ENCODE measurements around the gene ZC3H10.

DNA sequence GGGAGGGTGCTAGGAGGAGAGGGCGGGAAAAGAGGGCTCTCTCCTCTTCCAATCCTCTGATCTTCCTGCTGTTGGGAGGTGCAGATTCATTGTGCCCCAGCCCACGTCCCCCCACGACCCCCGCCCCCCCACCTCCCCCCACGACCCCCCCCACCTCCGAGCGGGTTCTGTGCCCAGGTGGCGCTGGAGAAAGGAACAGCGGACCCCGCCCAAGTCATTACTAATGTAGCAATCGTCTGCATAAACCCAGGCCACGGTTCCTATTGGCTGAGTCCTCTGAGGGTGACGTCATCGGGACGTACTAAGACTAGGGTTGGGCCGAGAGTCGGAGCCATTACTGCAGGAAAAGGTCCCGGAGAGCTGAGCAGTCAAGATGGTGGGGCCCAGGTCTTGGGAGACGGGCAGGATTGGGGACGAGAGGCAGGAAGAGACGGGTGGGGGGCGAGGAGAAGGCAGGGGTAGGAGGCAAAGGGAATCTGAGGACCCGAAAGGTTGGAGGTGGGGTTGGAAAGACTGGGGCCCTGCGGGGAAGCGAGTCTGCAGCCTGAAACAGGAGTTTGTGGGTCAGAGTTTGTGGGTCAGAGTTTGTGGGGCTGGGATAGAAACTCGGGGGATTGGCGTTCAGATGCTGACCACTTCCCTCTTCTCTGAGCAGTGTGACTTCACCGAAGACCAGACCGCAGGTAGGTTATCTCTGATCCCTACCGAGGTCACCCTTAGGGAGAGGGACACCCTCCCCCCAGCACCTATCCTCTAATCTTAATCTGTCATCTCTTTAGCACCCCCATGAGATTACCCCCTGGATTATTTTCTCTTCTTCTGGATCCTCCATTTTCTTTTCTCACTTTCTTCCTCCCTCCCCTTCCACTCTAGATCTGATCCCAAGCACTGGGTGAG lies 40.2 kb downstream of the ZC3H10 start, which contains the start of gene MYL6:
- TF ChIP-seq SP1 (IDR thresholded peaks at IDR 0.05) = no peak
- TF ChIP-seq, protein P1, sequence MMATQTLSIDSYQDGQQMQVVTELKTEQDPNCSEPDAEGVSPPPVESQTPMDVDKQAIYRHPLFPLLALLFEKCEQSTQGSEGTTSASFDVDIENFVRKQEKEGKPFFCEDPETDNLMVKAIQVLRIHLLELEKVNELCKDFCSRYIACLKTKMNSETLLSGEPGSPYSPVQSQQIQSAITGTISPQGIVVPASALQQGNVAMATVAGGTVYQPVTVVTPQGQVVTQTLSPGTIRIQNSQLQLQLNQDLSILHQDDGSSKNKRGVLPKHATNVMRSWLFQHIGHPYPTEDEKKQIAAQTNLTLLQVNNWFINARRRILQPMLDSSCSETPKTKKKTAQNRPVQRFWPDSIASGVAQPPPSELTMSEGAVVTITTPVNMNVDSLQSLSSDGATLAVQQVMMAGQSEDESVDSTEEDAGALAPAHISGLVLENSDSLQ (IDR thresholded peaks at IDR 0.05) = no peak

Measured in HEK293T (cell line).